HepG2 (cell line): ENCODE results near the gene TMEM221. TPM values are rescaled to one million over a fixed set of nuclear protein-coding genes. Genes with fewer than 3 reads are reported as not detected.

Source experiments
- ATAC-seq: fragments of 200-7000 bp; cut with Tn5 transposase; 3 replicates; pipeline ENCODE4 v1.9.1; 2020; ENCODE audit warnings: mild to moderate bottlenecking, moderate library complexity
- BruUV-seq: library from RNA; stranded (reverse); fragments of 400-500 nt; replicated peaks from 2 replicates; lab custom pipeline; 2021; lab: Mats Ljungman, UMichigan
- CTCF ChIA-PET: fragments of 300-600 bp; formaldehyde crosslinking; extraction: SDS; loops from one replicate; lab custom pipeline; 2021; ENCODE audit warnings: low total read pairs, inconsistent platforms, low intra/inter-chr PET ratio; lab: Yijun Ruan, JAX
- POLR2A ChIA-PET: fragments of 350-600 bp; sonication (Branson Sonifier 250); formaldehyde crosslinking; loops from one replicate; lab custom pipeline; 2020; ENCODE audit warnings: antibody characterized with exemption, inconsistent platforms; lab: Yijun Ruan, JAX
- DNase-seq: peaks from one replicate; pipeline ENCODE4 v3.0.0-alpha.2; 2015; ENCODE audit warnings: low spot score
- FAIRE-seq: peaks from 3 replicates; lab custom pipeline; 2011; peaks lifted over from hg19 to GRCh38; lab: Jason Lieb, UNC
- H2AFZ ChIP-seq: one replicate; pipeline ENCODE4 v1.6.1; 2011; ENCODE audit warnings: low read length, inconsistent platforms
- H3K27ac ChIP-seq: fragments of 300-600 bp; 3 replicates; pipeline ENCODE4 v1.8.0; 2011; ENCODE audit warnings: mixed run types, mild to moderate bottlenecking, mixed read lengths, low read length, inconsistent platforms; ENCODE audit not compliant: insufficient read depth; ENCODE audit errors: extremely low read length
- H3K27me3 ChIP-seq, 2 experiments: fragments of 200-600 bp in 1 of 2; 2 replicates in 1 of 2; 3 replicates in 1 of 2; pipeline versions ENCODE4 v1.6.0 to v1.8.0; 2011; ENCODE audit warnings: low read length in 2 of 2, mild to moderate bottlenecking in 2 of 2, moderate library complexity in 2 of 2, inconsistent platforms in 1 of 2; ENCODE audit not compliant: insufficient read depth in 2 of 2, control insufficient read depth in 1 of 2
- H3K36me3 ChIP-seq, 2 experiments: fragments of 200-600 bp in 1 of 2; replicated peaks in 1 of 2; 2 replicates in 1 of 2; 3 replicates in 1 of 2; pipeline versions ENCODE4 v1.5.1 to v1.8.0; 2011; ENCODE audit warnings: low read length in 2 of 2, inconsistent platforms in 1 of 2; ENCODE audit not compliant: insufficient read depth in 2 of 2, control insufficient read depth in 1 of 2
- H3K4me1 ChIP-seq: 2 replicates; pipeline ENCODE4 v1.5.1; 2012; ENCODE audit warnings: low read length, inconsistent platforms; ENCODE audit not compliant: insufficient read depth
- H3K4me2 ChIP-seq: 2 replicates; pipeline ENCODE4 v1.6.0; 2011; ENCODE audit warnings: low read depth, low read length, inconsistent platforms
- H3K4me3 ChIP-seq, 3 experiments: fragments of 200-600 bp in 1 of 3; sonication (generic), shearing (Covaris generic) in 1 of 3; replicated peaks in 1 of 3; 2 replicates each; pipeline ENCODE4 v1.5.1; 2011 to 2016; ENCODE audit warnings: low read length in 3 of 3, inconsistent platforms in 2 of 3, low read depth in 2 of 3, mild to moderate bottlenecking in 2 of 3, control low read depth in 1 of 3, mixed read lengths in 1 of 3; ENCODE audit not compliant: insufficient read depth in 1 of 3
- H3K79me2 ChIP-seq: one replicate; pipeline ENCODE4 v1.6.1; 2011; ENCODE audit warnings: low read length, inconsistent platforms; ENCODE audit not compliant: insufficient read depth
- H3K9ac ChIP-seq: 2 replicates; pipeline ENCODE4 v1.6.0; 2011; ENCODE audit warnings: mild to moderate bottlenecking, low read depth, low read length, inconsistent platforms; ENCODE audit not compliant: insufficient read depth
- H3K9me3 ChIP-seq: 2 replicates; pipeline ENCODE4 v1.5.1; 2012; ENCODE audit warnings: mild to moderate bottlenecking, low read length
- H4K20me1 ChIP-seq: 2 replicates; pipeline ENCODE4 v1.6.0; 2011; ENCODE audit warnings: inconsistent platforms, mild to moderate bottlenecking, low read length, moderate library complexity; ENCODE audit not compliant: insufficient read depth
- ZNF772 ChIP-seq: sonication (generic); formaldehyde crosslinking; IDR thresholded peaks from 2 replicates; pipeline ENCODE4 v1.5.0; 2020; ENCODE audit warnings: mild to moderate bottlenecking, missing genetic modification reagents
- ZNF788 ChIP-seq: sonication (generic); formaldehyde crosslinking; IDR thresholded peaks from 2 replicates; pipeline ENCODE4 v1.5.0; 2020; ENCODE audit warnings: mild to moderate bottlenecking, missing genetic modification reagents, borderline replicate concordance
- WGBS: methylation state at CpG from one replicate; pipeline ENCODE4 v1.1.6; 2017; ENCODE audit warnings: low lambda C conversion rate; 5-methylcytosine and 5-hydroxymethylcytosine counted together
- in situ Hi-C: cut with HindIII; loops from 2 replicates; pipeline ENCODE4 v1.10.0; 2017; ENCODE audit warnings: low pct_unique_long_range_greater_than_20kb; ENCODE audit not compliant: extremely low pct_ligation_motif_present
- intact Hi-C: fragments of 100-400 bp; cut with micrococcal nuclease; formaldehyde crosslinking; loops from one replicate; pipeline ENCODE4 v1.10.0; 2022; ENCODE audit not compliant: unreplicated experiment
- polyA plus RNA-seq, 8 experiments: library from polyadenylated mRNA; depleted of rRNA in 3 of 8; stranded (reverse) in 7 of 8; unstranded in 1 of 8; fragments of >200 nt; fragmentation: Illumina TruSeq in 4 of 8; extraction: Trizol in 4 of 8; gene quantifications; 2 replicates each; pipeline versions ENCODE4 v1.2.1 to v1.2.3, GENCODE V29; 2011 to 2016; ENCODE audit warnings: low read depth in 4 of 8, missing spikeins in 1 of 8, mixed read lengths in 1 of 8; ENCODE audit not compliant: insufficient read depth in 1 of 8
- total RNA-seq, 5 experiments: library from RNA; depleted of rRNA; stranded (reverse); fragments of >200 nt; fragmentation: Illumina TruSeq; extraction: Trizol; gene quantifications; 2 replicates each; pipeline ENCODE4 v1.2.3, GENCODE V29; 2016; ENCODE audit warnings: low read depth in 1 of 5
- TF ChIP-seq, protein P1 (sequence below): sonication (generic); formaldehyde crosslinking; IDR thresholded peaks from 2 replicates; pipeline ENCODE4 v1.4.0; 2020; ENCODE audit warnings: missing genetic modification reagents, mild to moderate bottlenecking, borderline replicate concordance
- TF ChIP-seq, protein P2 (sequence below): fragments of 450-650 bp; IDR thresholded peaks from 2 replicates; pipeline ENCODE4 v1.6.1; 2016
- TF ChIP-seq, protein P3 (sequence below): sonication (generic); formaldehyde crosslinking; IDR thresholded peaks from 2 replicates; pipeline ENCODE4 v1.4.0; 2020; ENCODE audit warnings: missing genetic modification reagents
- TF ChIP-seq, protein P4 (sequence below), 2 experiments: sonication (generic) in 1 of 2; formaldehyde crosslinking in 1 of 2; IDR thresholded peaks; 2 replicates each; pipeline versions ENCODE4 v1.4.0 to v1.6.1; 2016 to 2020; ENCODE audit warnings: borderline replicate concordance in 1 of 2, low read depth in 1 of 2, mild to moderate bottlenecking in 1 of 2, missing genetic modification reagents in 1 of 2

Gene TMEM221
- total and polyA plus RNA-seq, 2 of the 13 experiments (the other 11 are each of a cell fraction or from before 2014, with no cell fraction given): 0.33 to 0.77 TPM

DNA sequence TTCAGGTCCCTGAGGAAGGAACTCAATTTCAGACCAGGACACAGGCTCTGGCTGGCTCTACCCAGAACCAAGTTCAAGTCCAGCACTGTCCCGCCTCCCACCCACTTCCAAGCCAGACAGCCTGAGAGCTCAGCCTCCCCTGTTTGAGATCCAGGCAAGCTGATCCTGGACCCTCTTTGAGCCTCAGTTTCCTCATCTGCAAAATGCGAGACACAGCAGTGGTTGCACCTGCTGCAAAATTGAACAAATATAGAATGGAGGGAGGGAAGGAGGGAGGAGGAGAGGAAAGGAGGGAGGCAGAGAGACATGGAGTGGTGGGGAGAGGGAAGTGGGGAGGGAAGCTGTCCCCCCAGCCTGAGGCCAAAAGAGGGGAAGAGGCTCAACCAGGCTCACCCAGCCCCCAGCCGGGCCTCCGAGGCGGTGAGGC, 751 bp downstream of the TMEM221 start:
- Histone ChIP-seq H3K9ac (no peak overlapping the region), H3K36me3 (no peaks in the 10 kb centered on the region), H4K20me1 (no peaks in the 10 kb centered on the region), H3K4me2 (peak overlapping the region; percentile 71), H3K4me3 (peak overlapping the region in 2 of 3 experiments; percentile 47 to 69; a peak in 3 of 6 replicates), H3K9me3 (no peaks in the 10 kb centered on the region), H2AFZ (no peak overlapping the region), H3K4me1 (0 out of 2 replicates have a peak, but pooled peaks cover 7% of the 10 kb centered on the region), H3K79me2 (no peaks in the 10 kb centered on the region), H3K27me3 (no peaks in the 10 kb centered on the region; a peak in 1 of 5 replicates), H3K27ac (no peak overlapping the region)
- in situ Hi-C loops (no loop called here), intact Hi-C loops (loop anchor here (1.0 kb wide), 1 partner anchor 21 kb away; no protein-coding TSS in a partner anchor)
- 26% methylated on average over 2 of the region's 5 CpGs for WGBS
- ATAC-seq (peak; percentile 40), DNase-seq (no peak), FAIRE-seq (no peak)
- CTCF ChIA-PET: no interaction called here
- POLR2A ChIA-PET: interaction anchor here (1.1 kb wide), 1 partner anchor 41 kb away, joined by 3 read pairs; no protein-coding TSS in a partner anchor
- BruUV-seq: no TSS peak
- TF ChIP-seq, protein P1, sequence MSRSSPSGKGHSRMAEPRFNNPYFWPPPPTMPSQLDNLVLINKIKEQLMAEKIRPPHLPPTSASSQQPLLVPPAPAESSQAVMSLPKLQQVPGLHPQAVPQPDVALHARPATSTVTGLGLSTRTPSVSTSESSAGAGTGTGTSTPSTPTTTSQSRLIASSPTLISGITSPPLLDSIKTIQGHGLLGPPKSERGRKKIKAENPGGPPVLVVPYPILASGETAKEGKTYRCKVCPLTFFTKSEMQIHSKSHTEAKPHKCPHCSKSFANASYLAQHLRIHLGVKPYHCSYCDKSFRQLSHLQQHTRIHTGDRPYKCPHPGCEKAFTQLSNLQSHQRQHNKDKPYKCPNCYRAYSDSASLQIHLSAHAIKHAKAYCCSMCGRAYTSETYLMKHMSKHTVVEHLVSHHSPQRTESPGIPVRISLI (CRISPR knock-in tag): no peak
- TF ChIP-seq ZNF772 (CRISPR knock-in tag): no peak
- TF ChIP-seq, protein P2, sequence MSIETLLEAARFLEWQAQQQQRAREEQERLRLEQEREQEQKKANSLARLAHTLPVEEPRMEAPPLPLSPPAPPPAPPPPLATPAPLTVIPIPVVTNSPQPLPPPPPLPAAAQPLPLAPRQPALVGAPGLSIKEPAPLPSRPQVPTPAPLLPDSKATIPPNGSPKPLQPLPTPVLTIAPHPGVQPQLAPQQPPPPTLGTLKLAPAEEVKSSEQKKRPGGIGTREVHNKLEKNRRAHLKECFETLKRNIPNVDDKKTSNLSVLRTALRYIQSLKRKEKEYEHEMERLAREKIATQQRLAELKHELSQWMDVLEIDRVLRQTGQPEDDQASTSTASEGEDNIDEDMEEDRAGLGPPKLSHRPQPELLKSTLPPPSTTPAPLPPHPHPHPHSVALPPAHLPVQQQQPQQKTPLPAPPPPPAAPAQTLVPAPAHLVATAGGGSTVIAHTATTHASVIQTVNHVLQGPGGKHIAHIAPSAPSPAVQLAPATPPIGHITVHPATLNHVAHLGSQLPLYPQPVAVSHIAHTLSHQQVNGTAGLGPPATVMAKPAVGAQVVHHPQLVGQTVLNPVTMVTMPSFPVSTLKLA: no peak
- TF ChIP-seq, protein P3, sequence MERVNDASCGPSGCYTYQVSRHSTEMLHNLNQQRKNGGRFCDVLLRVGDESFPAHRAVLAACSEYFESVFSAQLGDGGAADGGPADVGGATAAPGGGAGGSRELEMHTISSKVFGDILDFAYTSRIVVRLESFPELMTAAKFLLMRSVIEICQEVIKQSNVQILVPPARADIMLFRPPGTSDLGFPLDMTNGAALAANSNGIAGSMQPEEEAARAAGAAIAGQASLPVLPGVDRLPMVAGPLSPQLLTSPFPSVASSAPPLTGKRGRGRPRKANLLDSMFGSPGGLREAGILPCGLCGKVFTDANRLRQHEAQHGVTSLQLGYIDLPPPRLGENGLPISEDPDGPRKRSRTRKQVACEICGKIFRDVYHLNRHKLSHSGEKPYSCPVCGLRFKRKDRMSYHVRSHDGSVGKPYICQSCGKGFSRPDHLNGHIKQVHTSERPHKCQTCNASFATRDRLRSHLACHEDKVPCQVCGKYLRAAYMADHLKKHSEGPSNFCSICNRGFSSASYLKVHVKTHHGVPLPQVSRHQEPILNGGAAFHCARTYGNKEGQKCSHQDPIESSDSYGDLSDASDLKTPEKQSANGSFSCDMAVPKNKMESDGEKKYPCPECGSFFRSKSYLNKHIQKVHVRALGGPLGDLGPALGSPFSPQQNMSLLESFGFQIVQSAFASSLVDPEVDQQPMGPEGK (CRISPR knock-in tag): peak; percentile 30; the same call in 1 of the 2 replicates
- TF ChIP-seq, protein P4, sequence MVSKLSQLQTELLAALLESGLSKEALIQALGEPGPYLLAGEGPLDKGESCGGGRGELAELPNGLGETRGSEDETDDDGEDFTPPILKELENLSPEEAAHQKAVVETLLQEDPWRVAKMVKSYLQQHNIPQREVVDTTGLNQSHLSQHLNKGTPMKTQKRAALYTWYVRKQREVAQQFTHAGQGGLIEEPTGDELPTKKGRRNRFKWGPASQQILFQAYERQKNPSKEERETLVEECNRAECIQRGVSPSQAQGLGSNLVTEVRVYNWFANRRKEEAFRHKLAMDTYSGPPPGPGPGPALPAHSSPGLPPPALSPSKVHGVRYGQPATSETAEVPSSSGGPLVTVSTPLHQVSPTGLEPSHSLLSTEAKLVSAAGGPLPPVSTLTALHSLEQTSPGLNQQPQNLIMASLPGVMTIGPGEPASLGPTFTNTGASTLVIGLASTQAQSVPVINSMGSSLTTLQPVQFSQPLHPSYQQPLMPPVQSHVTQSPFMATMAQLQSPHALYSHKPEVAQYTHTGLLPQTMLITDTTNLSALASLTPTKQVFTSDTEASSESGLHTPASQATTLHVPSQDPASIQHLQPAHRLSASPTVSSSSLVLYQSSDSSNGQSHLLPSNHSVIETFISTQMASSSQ (IDR thresholded peaks at IDR 0.05; ENCODE audit: low read depth): no peak
- TF ChIP-seq, protein P4 (CRISPR knock-in tag; IDR thresholded peaks at IDR 0.05; ENCODE audit: borderline replicate concordance): 0 out of 2 replicates have a peak, but pooled peaks have one; percentile 19
- TF ChIP-seq ZNF788 (CRISPR knock-in tag): no peak
